GM21619 (cell line): Measurements from ENCODE around the gene MBNL3.
A peak's percentile ranks its signal among the peaks of the same experiment; 100 is the strongest.
"Not testable (repeated sequence)": the region's sequence is repeated elsewhere in the genome, so short reads cannot be mapped to it uniquely, and the experiment has no call there.

Experiments used
- ATAC-seq: cut with Tn5 transposase; IDR thresholded peaks from one replicate; pipeline ENCODE4 v1.9.1; 2021; ENCODE audit not compliant: unreplicated experiment

The MBNL3 gene

DNA sequence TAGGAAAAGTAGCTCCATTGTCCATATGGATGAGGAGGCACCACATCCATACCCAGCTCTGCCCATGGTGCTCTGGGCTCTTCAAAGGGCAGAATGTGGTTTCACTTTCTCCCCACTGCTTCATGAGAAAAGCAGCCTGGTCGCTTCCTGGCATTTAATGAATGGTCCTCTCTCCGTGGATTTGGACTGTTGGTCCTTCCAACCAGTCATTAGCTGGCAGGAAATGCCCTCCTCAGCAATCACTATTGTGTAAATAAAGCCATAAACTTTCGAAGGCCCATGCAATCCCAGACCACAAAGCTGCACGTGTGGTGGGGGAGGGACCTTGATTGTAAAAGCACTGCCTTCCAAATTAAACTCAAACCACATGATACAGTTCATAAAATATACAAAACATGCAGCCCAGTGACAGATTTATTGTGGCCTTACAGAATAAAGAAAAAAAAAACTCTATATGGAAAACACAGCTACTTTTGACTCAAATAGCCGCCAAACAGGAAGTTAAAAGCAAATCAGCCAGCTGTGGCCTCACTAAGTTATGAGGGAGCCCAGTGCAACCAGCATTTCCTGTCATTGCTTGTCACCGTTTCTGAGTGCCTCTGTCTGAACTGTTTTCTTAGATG lies 8.1 kb downstream of the MBNL3 start:
- peak; percentile 88 for ATAC-seq

DNA sequence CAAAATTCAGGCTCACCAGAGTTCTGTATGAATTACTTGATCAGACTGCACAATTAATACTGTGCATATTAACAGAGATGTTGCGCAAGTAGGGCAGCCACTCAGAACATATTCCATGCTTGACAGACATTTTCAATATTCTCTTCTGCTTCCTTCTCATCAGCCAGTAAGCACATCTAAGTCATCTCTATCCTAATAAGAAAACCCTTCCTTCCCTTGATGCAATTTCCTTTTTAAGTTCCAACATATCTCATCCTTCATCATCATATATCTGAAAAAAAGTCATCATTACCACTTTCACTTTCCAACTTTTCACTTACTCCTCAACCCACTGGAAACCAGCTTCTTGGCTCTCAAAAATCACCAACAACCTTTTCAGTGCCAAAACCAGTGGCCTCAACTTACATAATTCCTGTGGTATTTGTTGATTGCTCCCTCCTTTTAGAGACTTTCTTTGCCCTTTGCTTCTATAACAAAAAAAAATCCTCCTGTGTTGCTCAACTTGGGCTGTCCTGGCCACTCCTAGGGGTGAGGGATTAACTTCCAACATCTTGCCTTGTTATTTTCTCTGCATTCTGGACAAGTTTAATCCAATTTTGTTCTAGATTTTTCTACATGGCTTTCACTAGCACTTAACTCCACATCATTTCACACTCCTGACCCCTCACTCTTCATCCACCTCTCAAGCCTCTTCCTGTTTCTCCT lies 14.1 kb downstream of the MBNL3 start:
- no peak for ATAC-seq

DNA sequence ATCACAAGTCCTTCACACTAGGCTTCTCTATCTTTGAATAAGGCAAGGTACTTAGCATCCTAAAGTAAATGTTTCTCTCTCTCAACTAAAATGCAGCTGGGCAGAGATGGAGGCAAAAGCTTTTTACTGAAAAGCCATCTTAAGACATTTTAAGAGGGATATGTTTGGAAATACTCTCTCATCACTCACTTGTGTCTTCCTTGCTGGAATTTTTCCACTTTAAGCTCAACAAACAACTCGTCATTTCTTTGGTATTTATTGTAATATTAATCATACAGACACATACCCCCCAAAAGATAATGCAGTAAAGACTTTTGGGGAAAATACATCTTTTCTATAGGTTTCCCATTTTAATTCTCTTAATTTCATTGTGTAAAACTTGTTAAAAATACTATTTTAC lies 16.4 kb downstream of the MBNL3 start:
- no peak for ATAC-seq

DNA sequence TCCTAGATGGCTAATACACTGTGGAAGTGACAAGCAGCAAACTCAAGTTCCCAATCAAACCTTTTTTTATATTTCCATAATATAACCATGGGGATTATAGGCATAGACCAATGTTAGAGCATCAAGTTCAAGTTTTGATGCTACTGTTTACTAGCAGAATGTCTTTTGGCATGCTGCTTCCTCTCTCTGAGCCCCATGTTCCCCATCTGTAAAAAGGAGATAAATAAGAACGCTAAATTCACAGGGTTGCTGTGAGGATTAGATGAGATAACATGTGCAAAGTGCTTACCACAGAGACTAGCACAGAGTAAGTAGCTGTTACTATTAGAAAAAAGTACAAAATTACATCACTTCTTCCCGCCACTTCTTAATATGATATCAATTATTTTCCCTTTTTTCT lies 18.0 kb downstream of the MBNL3 start:
- ATAC-seq: no peak

DNA sequence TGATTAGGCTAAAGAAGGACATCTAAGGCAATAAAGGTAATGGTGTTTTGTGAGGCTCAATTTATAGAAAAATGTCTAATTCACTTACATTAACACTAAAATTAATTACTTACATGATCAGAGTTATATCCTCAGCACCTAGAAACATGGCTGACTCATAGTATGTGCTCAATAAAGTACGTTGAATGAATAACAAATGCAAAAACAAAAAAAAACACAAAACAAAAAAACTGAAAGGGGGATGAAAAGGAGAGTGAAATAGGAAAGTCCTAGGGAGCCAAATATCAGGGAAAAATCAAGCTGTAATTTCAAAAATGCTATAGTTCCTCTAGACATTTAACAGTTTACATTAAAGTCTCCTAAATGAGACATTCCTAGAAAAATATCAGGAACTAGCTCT lies 18.7 kb downstream of the MBNL3 start:
- ATAC-seq: no peak

DNA sequence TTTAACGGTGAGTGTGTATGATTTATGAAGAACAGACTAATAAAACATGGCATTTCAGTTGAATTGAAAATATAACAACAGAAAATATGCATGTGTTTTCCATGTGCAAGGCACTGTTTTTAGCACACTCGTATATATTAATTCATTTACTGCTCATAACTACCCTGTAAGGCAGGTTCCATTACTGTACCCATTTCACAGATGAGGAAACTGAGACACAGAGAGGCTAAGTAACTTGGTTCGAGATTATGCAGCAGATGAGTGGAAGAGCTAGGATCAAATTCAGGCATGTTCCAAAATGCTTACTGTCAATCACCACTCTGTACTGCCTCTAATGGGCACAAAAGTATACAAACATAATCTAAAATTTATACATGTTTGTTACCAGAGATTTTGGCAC lies 20.4 kb downstream of the MBNL3 start:
- ATAC-seq: no peak

DNA sequence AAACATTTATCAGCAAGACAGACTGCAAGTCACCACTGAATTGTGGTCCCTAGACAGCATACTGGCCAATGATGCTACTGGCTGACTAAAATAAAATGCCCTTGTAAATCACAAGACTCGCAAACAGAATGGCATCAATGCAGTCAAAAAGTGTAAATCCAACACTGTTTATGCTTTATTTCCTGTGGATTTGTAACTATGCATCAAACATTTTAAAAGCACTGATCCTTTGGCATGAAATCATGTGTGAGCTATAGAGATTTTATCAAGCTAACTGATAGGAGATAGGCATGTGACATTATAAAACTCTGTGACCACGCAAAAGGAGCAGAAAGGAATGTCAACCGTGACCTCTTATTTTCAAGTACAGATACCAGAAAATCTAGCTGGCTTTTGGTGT lies 20.8 kb downstream of the MBNL3 start:
- ATAC-seq: no peak

DNA sequence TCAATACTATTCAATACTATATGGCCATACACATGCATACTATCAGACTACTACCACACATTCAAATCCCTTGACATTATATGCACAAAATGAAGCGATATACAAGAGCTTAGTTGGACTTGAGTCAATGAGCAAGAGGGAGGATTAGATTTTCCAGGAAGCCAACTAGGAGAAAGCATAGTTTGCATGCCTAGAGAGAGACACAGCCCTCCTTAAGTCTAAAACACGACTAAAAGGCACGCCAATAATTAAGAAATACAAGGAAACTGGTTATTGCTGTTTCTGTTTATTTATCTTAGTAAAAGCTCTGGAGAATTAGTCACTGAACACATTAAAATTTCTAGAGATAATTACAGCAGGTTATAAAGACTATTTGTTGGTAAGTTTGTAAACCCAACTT lies 21.8 kb downstream of the MBNL3 start:
- ATAC-seq: no peak

DNA sequence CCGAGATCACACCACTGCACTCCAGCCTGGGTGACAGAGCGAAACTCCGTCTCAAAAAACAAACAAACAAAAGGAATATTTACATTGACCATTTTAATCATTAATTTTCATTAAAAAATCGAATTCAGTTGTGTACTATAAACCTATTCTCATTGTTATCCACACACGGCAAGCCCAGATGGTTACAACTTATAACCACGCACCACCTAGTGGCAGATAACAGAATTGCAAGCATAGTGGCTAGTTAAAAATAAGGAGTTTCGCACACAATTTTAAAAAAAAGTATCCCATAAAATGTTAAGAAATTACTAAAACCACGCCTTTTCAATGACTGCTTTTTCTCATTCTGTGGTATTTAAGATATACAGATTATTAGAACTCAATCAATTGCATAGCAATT lies 25.4 kb downstream of the MBNL3 start:
- no peak for ATAC-seq

DNA sequence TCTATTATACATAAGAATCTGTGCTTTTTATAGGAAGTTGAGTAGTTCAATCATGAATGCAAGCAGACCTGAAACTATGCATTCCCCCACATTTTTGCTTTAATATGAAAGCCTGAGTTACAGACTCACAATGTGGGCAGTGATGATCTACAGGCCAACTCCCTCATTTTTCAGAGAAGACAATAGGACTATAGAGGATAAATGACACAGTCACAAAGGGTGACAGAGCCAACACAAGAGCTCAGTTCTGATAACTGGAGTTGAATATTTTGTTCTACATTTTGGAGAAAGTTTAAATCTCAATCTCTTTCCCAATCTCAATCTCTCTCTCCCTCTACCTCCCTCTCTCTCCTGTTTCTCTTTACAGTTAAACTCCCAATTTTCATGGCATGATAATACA lies 27.0 kb downstream of the MBNL3 start:
- ATAC-seq: no peak

DNA sequence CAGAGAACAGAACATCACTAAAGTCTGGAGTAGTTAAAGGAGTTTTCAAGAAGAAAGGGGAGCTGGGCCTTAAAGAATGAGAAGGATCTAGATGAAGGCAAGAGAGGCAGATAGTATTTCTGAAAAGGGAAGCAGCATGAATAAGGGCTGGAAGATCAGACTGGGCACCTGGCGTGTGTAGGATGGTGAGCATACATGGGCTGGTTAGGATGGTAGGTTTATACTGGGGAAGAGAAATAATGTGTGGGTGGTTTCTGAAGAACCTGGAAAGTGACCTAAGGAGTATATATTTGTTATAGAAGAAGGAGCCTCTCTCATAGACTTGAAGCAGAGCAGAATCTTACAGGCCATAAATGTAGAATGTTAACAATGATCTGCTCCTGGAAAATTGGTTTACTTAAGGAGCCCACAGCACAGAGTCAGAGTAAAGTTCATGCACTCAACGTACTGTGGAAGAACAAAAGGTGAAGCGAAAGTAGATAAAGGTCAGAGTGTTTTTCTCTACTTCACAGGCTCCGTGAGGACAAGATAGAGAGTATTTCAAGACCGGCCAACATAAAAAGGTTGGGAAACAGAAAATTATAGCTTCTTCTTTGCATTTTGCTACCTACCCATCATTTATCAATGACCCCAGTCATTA lies 35.8 kb downstream of the MBNL3 start:
- ATAC-seq: no peak

DNA sequence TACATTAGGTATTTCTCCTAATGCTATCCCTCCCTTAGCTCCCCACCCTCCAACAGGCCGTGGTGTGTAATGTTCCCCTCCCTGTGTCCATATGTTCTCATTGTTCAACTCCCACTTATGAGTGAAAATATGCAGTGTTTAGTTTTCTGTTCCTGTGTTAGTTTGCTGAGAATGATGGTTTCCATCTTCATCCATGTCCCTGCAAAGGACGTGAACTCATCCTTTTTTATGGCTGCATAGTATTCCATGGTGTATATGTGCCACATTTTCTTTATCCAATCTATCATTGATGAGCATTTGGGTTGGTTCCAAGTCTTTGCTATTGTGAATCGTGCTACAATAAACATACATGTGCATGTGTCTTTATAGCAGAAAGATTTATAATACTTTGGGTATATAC lies 42.9 kb downstream of the MBNL3 start:
- ATAC-seq: not testable (repeated sequence)

DNA sequence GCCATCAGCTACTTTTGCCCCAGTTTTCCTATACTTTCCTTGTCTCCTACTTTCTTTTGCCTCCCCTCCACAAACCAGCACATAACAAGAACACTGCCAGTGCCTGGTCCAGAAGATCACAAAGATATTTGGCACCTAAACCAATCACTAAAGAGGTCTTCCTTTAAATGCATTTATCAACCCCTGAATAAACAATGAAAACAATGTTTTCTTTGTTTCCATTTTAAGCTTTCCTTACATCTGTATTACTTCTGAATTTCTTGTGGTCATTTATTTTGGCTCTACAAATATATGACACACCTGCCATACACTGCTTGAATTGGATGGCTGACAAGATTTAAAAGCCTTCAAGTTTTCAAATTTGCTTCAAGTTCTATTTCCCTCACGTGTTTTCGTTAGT lies 43.9 kb downstream of the MBNL3 start:
- no peak for ATAC-seq

DNA sequence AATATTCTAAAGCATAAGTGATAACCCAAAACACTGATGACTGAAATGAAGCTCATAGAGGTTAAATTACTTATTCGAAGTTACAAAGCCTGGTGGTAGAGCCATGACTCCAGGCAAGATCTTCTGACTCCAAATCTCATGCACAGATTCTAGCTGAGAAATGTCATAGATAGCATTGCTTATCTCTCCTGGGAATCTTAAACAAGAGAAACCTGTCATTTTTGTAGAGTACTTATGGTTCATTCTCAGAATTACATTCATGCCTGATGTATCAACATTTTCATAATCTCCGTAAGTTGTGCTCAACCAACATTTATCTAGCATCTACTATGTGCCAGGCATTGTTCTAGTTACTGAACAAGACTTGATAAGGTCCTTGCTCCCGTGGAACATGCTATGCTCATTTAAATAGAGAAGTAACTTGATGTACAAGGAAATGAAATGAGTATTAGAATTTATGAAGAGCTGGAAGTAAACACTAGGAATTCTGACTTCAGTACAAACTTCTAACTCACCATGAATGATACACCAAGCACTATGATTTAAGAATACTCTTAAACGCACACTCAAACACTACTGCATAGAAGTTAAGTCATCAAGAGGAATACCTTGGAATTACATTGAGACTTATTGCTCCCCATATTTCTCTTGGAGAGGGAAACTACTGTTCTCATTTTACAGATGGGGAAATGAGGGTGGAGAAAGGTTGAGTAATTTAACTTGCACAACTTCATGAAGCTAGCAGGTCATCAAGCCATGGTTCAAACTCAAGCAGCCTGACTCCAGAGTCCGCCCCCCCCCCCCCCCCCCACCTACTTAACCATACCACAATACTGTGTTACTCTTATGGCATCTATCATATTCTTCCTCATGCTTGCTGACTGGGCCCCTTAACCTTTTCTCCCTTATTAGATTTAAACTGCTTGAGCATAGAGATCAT lies 45.4 kb downstream of the MBNL3 start:
- ATAC-seq: no peak

DNA sequence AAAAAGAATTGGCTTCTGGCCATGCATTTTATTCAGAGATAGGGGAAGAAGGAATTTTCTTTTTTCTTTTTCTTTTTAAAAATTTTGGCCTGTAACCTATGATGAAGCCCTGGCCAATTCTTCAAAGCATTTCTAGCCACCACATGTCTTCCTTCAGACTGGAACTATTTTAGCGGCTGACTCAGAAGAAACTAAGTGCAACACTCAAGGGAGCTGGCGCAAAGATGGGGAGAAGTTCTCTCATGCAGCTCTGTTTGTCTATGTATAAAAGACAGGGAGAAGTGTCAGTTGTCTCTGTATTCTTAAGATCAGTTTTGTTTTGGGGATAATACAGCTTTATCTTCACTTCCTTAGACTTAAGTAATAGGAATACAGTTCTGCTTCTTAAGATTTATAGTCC lies 46.1 kb downstream of the MBNL3 start:
- ATAC-seq: no peak

DNA sequence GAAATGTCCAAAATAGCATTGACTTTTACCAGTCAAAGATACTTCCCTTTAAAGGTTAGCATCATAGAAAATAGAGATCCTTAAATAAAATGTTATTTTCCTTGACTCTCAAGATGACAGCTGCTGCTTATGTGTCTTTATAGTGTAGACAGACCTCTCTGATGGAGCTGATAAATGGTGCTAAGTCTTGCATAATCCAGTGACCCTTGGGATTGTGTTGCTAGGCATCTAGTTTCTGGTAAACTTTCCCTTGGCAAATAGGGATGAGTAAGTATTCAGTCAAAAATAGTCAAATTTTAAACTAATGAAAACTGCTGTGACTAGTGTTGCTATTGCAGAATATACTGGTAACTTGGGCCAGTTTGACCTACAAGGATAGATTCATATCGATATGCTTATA lies 53.6 kb downstream of the MBNL3 start:
- ATAC-seq: no peak

DNA sequence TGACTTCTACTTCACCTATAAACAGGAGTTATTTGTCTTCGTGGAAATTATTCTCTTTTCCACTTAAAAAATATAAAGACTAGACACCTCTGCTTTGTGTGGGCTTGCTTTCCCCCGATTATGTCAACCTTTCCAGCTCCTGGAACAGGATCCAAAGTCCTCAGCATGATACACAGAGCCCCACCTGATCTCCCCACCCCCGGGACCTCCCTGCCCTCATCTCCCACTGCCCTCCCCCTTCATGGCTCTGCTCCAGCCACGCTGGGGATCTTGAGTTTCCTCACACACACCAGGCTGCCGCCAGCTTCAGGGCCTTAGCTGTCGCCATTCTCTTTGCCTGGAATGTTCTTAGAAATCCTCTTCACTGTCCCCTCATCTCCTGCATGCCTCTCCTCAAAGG lies 55.3 kb downstream of the MBNL3 start:
- ATAC-seq: no peak

DNA sequence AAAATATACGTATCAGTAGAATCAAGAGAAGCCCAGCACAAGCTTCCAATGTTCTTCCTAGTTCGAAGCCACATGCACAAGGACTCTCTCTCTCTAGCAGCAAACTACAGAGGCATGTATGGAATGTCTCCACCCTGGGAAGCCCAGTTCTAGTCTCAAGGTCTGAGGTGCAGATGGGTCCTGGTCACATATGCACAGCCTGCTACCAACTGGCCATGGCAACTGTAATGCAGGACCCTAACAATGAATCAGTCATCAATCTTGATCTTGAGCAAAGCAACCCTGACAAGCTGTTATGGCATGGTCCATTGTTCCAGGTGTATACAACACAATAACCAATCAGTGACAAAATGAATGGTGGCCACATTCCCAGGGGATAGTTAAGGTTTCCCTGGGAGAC lies 55.8 kb downstream of the MBNL3 start:
- ATAC-seq: no peak

DNA sequence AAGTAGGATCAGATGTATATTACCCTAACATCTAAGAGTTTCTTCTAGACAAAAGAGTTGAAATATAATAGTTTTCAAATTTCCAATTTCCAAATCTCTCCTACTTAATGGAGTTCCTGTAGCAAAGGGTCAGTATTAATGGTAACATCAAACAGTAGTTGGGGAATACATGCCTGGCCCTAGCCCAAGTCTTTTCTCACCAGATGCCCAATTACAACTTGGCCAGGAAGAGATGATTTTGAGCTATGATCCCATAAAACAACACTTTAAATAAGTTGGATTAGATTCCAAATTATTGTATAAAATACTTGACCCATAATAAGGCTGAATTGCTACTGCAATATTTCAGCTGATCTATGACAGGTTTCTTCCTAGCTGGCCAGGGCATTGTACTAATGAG lies 59.9 kb downstream of the MBNL3 start:
- no peak for ATAC-seq

DNA sequence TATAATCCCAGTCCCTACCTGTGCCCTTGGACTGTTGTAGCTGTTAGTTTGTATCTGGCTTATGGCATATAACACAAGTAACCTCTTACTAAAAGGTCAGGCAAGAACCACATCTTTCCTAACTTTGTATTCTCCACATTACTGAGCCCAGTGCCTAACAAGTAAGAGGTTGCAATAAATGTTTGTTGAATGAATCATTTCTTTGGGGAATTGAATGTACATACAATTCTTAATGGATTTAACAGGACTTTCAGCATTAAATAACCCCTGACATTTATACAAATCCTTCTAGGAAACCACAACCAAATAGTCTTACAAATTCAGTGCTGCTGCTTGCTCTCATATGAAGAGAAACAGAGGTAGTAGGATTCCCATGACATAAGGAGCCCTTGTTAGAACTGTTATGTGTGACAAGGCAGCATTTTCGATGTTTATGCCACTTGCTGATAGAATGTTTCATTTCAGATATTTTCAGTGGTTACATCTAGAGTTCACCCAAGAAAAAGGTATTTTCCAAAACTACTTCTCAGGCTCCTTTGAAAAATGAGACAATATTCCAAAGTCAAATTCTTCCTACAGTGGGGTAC lies 62.0 kb downstream of the MBNL3 start:
- no peak for ATAC-seq

DNA sequence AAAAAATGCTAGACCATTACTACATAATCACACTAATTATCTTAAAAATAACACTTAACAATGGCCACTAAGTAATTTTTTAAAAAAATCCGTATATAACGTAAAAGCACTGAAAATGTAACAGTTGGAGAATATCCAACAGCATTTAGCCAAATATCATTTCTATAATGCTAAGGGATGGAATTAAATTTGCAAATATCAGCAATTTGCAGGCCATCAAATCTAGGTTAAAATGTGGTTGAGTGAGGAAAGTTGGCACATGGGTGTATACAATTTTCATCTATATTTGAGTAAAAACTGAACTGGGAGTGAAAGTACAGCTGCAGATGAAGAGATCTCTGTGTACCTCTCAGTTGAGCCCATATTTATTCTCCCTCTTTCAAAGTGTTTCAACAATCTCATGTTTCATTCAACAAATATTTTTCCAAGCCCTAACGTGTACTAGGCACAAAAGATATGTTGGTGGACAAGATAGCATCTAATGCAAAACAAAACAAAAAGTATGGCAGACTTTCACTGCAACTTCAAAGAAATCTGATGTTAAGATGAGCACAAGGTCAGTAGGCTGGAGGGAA lies 63.0 kb downstream of the MBNL3 start:
- ATAC-seq: no peak
